Mesothelial cell of epicardium (in vitro differentiated cells): Measurements from ENCODE around the gene WBP2. TPM values are rescaled to one million over a fixed set of nuclear protein-coding genes. Genes with fewer than 3 reads are reported as not detected.

Experiments
- DNase-seq, 2 experiments: peaks; one replicate each; pipeline ENCODE4 v3.0.0; 2021; ENCODE audit warnings: low spot score in 2 of 2; ENCODE audit not compliant: unreplicated experiment in 2 of 2
- H3K27ac Mint-ChIP-seq: 2 replicates; pipeline ENCODE4 v1.8.0; 2021; ENCODE audit warnings: mixed read lengths
- H3K27me3 Mint-ChIP-seq: 2 replicates; pipeline ENCODE4 v1.8.0; 2021; ENCODE audit warnings: low read depth, mixed read lengths
- H3K36me3 Mint-ChIP-seq: 2 replicates; pipeline ENCODE4 v1.8.0; 2021; ENCODE audit warnings: mixed read lengths
- H3K4me1 Mint-ChIP-seq: 2 replicates; pipeline ENCODE4 v1.8.0; 2021; ENCODE audit warnings: mixed read lengths
- H3K4me3 Mint-ChIP-seq: 2 replicates; pipeline ENCODE4 v1.8.0; 2021; ENCODE audit warnings: mild to moderate bottlenecking, moderate library complexity, mixed read lengths
- H3K9me3 Mint-ChIP-seq: 2 replicates; pipeline ENCODE4 v1.8.0; 2021; ENCODE audit warnings: mixed read lengths
- CTCF ChIP-seq: fragments of 200-600 bp; sonication (generic); IDR thresholded peaks from one replicate; pipeline ENCODE4 v1.5.0; 2021; ENCODE audit warnings: antibody characterized with exemption; ENCODE audit not compliant: unreplicated experiment
- total RNA-seq: library from RNA; stranded (reverse); gene quantifications from 3 replicates; pipeline ENCODE4 v1.2.1, GENCODE V29; 2021

The WBP2 gene
- total RNA-seq, 1 donor from 2014 or later: 42.3 TPM

GRCh38 chr17:75895370-75896155 lies 40.4 kb upstream of the WBP2 start:
- Mint-ChIP-seq H3K27me3 (no peaks in the 10 kb centered on the region), H3K4me1 (peaks cover 21% of the 10 kb centered on the region), H3K36me3 (peaks cover 11% of the 10 kb centered on the region), H3K27ac (peak overlapping the region; percentile 56), H3K4me3 (peak overlapping the region; percentile 71), H3K9me3 (no peaks in the 10 kb centered on the region)
- no peak for TF ChIP-seq CTCF
- no peak for DNase-seq

- Mint-ChIP-seq H3K27ac (no peak overlapping the region), H3K4me1 (peaks cover 21% of the 10 kb centered on the region), H3K36me3 (peaks cover 9% of the 10 kb centered on the region), H3K4me3 (peak overlapping the region; percentile 27), H3K9me3 (no peaks in the 10 kb centered on the region), H3K27me3 (no peaks in the 10 kb centered on the region)
- DNase-seq: no peak
- no peak for TF ChIP-seq CTCF
Measured at GRCh38 chr17:75894049-75894733, 39.1 kb upstream of the WBP2 start.

GRCh38 chr17:75893305-75894048 lies 38.3 kb upstream of the WBP2 start:
- H3K27me3 Mint-ChIP-seq: no peaks in the 10 kb centered on the region
- H3K4me3 Mint-ChIP-seq: peak overlapping the region; percentile 27
- no peak for TF ChIP-seq CTCF
- H3K9me3 Mint-ChIP-seq: no peaks in the 10 kb centered on the region
- H3K4me1 Mint-ChIP-seq: peaks cover 21% of the 10 kb centered on the region
- H3K36me3 Mint-ChIP-seq: peaks cover 6% of the 10 kb centered on the region
- H3K27ac Mint-ChIP-seq: no peak overlapping the region
- no peak for DNase-seq

GRCh38 chr17:75892556-75893224 lies 37.6 kb upstream of the WBP2 start:
- no peak overlapping the region for H3K27ac Mint-ChIP-seq
- H3K27me3 Mint-ChIP-seq: no peaks in the 10 kb centered on the region
- H3K36me3 Mint-ChIP-seq: peaks cover 6% of the 10 kb centered on the region
- no peaks in the 10 kb centered on the region for H3K9me3 Mint-ChIP-seq
- no peak for DNase-seq
- no peak overlapping the region for H3K4me3 Mint-ChIP-seq
- no peak for TF ChIP-seq CTCF
- H3K4me1 Mint-ChIP-seq: peaks cover 21% of the 10 kb centered on the region
